HL-60 (cell line): ENCODE data around the gene CCR2.
A peak's percentile ranks its signal among the peaks of the same experiment; 100 is the strongest.

Source experiments
- DNase-seq, 2 experiments: peaks; one replicate each; pipeline ENCODE4 v3.0.0-alpha.2; 2010 to 2020; ENCODE audit warnings: low read depth in 1 of 2, low spot score in 1 of 2
- H3K27ac ChIP-seq: fragments of 250-450 bp; sonication (Bioruptor Pico); replicated peaks from 2 replicates; pipeline ENCODE4 v1.5.1; 2020; ENCODE audit warnings: mild to moderate bottlenecking, moderate library complexity
- H3K27me3 ChIP-seq: fragments of 250-450 bp; sonication (Bioruptor Pico); 2 replicates; pipeline ENCODE4 v1.5.1; 2021; ENCODE audit warnings: mild to moderate bottlenecking, moderate library complexity; ENCODE audit not compliant: insufficient read depth, poor library complexity, severe bottlenecking
- H3K4me3 ChIP-seq: replicated peaks from 2 replicates; pipeline ENCODE4 v1.5.1; 2011; ENCODE audit warnings: mild to moderate bottlenecking, control low read depth, low read length; ENCODE audit not compliant: insufficient read depth
- CTCF ChIP-seq: IDR thresholded peaks from one replicate; pipeline ENCODE4 v1.5.1; 2011; ENCODE audit warnings: low read length, control low read depth, inconsistent platforms; ENCODE audit not compliant: insufficient read depth
- GABPA ChIP-seq: IDR thresholded peaks from 2 replicates; pipeline ENCODE4 v1.6.1; 2012; ENCODE audit warnings: low read depth
- POLR2AphosphoS5 ChIP-seq: IDR thresholded peaks from 2 replicates; pipeline ENCODE4 v1.6.1; 2012; ENCODE audit warnings: low read depth
- REST ChIP-seq: IDR thresholded peaks from 2 replicates; pipeline ENCODE4 v1.6.1; 2012; ENCODE audit warnings: low read depth; ENCODE audit not compliant: insufficient replicate concordance
- SPI1 ChIP-seq: IDR thresholded peaks from 2 replicates; pipeline ENCODE4 v1.6.1; 2012; ENCODE audit warnings: low read depth, mild to moderate bottlenecking, borderline replicate concordance

CCR2 gene

GRCh38 chr3:46369675-46370132, 15.8 kb downstream of the CCR2 start:
- DNase-seq: no peak
- TF ChIP-seq POLR2AphosphoS5 (no peak), GABPA (no peak), CTCF (no peak), REST (no peak), SPI1 (no peak)
- no peak overlapping the region for H3K27ac ChIP-seq
- H3K27me3 ChIP-seq: no peaks in the 10 kb centered on the region
- H3K4me3 ChIP-seq: no peak overlapping the region

GRCh38 chr3:46370839-46371518, 17.1 kb downstream of the CCR2 start, which contains the start of gene CCR5:
Gene CCR5 (plus strand): TSS chr3:46370946. CDS start chr3:46372903, 1,957 bp downstream.
- DNase-seq: no peak
- TF ChIP-seq REST (no peak), GABPA (no peak), SPI1 (no peak)
- H3K4me3 ChIP-seq: no peak within 1 kb of the TSS
- 0 out of 2 replicates have a peak within 1 kb of the TSS, but pooled peaks have one; percentile 2 for H3K27ac ChIP-seq
- no peaks in the 10 kb centered on the region for H3K27me3 ChIP-seq

GRCh38 chr3:46371519-46372340, 17.8 kb downstream of the CCR2 start:
- TF ChIP-seq POLR2AphosphoS5 (no peak), GABPA (no peak), SPI1 (no peak), REST (no peak), CTCF (no peak)
- H3K4me3 ChIP-seq: no peak overlapping the region
- no peak for DNase-seq
- H3K27me3 ChIP-seq: no peaks in the 10 kb centered on the region
- no peak overlapping the region for H3K27ac ChIP-seq
